Choroid plexus epithelial cell (primary cell): ENCODE results near the gene NAB2.

ENCODE experiments used
- DNase-seq: peaks from one replicate; pipeline ENCODE4 v3.0.0-alpha.2; 2010; ENCODE audit warnings: low read depth
- H3K4me3 ChIP-seq: 2 replicates; pipeline ENCODE4 v1.5.1; 2011; ENCODE audit warnings: low read depth, mild to moderate bottlenecking, control low read depth, low read length, moderate library complexity
- TF ChIP-seq, protein P1 (sequence below): conservative IDR thresholded peaks from 2 replicates; pipeline ENCODE4 v1.5.1; 2011; ENCODE audit warnings: low read depth, mild to moderate bottlenecking, control low read depth, inconsistent platforms, low read length, moderate library complexity

The NAB2 gene

DNA sequence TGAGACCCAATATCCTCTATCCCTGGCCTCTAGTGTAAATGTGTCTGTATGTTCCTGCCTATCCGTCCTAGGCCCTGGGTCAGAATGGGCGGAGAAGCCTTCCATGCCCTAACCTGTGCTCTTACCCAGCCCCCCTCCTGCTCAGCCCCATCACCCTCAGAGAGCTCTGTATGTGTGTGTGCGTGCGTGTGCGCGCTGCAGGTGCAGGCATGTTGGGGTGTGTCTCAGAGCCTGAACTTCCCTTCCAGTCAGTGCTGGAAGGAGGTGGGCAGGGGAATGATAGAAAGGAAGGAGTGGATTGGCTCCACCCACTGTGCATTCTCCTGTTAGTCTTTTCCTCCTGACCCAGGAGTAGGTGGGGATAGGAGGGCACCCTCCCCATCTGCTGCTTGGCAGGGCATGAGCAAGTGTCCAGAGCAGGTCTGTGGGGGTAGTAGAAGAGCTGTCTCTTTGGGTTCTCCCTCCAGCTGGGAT, 7.2 kb downstream of the NAB2 start:
- DNase-seq: peak; percentile 31
- no peak overlapping the region for H3K4me3 ChIP-seq
- TF ChIP-seq, protein P1, sequence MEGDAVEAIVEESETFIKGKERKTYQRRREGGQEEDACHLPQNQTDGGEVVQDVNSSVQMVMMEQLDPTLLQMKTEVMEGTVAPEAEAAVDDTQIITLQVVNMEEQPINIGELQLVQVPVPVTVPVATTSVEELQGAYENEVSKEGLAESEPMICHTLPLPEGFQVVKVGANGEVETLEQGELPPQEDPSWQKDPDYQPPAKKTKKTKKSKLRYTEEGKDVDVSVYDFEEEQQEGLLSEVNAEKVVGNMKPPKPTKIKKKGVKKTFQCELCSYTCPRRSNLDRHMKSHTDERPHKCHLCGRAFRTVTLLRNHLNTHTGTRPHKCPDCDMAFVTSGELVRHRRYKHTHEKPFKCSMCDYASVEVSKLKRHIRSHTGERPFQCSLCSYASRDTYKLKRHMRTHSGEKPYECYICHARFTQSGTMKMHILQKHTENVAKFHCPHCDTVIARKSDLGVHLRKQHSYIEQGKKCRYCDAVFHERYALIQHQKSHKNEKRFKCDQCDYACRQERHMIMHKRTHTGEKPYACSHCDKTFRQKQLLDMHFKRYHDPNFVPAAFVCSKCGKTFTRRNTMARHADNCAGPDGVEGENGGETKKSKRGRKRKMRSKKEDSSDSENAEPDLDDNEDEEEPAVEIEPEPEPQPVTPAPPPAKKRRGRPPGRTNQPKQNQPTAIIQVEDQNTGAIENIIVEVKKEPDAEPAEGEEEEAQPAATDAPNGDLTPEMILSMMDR: no peak

DNA sequence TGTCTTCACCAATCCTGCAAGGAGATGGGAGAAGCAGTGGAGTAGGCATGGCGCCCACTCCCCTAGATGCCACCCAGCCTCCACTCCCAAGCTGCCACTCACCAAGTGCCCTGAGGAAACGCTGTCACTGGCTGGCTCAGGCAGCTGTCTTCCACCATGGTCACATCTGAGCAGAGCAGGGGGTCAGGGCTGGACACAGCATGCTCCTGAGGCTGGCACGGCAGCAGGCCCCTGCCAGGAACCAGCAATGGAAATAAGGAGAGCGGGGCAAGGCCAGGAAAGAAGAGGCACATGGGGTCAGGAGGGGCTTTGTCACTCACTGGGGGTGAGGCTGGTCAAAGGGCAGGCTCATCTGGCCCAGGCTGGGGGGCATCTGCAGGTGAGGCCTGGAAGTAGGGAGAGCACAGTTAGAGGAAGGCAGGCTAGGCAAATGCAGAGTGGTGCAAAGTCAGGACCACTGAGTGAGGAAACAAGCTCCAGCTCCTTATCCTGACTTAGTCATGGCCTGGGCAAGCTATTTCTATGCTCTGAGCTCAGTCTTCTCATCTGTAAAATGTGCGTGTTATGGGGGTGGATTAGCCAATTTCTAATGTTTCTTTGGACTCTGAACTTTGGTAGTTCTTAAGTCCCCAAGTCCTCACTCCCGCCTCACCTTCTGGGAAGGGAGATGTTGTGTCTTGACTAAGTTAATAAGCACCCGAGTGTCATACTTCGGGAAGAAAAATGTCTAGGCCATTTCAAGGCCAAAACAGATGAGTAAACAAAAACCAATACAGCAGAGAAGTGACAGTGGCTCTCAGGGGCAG, 8.0 kb downstream of the NAB2 start:
- DNase-seq: no peak
- H3K4me3 ChIP-seq: no peak overlapping the region
- TF ChIP-seq, protein P1: no peak

DNA sequence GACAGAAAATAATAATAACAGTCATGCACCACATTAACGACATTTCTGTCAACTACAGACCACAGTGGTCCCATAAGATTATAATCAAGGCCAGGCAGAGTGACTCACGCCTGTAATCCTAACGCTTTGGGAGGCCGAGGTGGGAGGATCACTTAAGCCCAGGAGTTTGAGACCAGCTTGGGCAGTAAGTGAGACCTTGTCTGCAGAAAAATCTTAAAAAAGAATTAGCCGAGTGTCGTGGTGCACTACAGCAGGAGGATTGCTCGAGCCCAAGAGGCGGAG, 8.6 kb downstream of the NAB2 start:
- no peak overlapping the region for H3K4me3 ChIP-seq
- no peak for DNase-seq
- TF ChIP-seq, protein P1: no peak

DNA sequence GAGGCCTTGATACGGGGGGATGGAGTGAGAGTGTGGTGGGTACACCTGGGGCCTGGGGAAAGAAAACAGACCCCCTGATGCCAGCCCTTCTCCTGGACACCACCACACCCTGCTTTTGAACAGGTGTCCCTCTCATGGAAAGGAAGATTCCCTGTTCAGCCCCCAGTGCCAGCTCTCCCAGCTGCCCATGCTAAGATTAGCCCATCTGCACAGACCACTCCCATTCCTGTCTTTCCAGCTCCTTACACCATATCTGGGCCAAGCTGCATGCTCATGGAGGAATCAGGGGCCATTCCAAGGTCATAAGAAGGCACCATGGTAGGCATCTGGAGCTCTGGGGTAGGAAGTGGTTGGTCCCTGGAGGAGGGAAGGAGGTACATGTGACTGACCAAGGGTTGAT, 9.6 kb downstream of the NAB2 start:
- TF ChIP-seq, protein P1: no peak
- no peak for DNase-seq
- H3K4me3 ChIP-seq: no peak overlapping the region

DNA sequence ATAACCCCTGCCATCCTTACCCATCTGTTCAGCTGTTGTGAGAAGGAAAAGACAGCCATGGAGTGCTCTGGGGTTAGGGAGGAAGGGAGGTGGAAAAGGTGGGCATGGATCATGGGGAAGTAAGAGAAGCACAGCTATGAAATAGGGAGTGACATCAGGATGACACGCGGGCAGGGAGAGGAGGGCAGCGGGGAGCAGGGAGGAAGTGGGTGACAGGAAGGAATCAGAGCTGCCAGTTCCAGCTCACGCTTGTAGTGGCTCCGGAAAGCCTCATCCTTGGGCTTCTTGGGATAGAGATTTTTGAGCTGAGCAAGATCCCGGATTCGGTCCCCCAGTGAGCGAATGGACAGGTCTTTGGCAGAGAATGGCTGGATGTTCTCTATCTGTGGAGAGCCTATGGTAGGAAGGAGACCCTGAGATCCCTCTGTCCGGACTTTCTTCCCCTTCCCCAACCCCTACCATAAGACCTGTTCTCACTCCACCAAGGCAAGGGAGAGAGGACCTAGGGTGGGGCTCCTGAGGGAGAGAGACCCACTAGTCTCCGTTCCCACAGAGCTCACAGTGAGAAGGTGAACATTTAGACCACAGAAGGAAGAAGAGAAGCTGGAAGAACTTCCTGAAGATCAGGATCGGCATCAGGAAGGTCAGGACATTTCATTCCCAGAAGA, 10.3 kb downstream of the NAB2 start:
- no peak overlapping the region for H3K4me3 ChIP-seq
- DNase-seq: no peak
- TF ChIP-seq, protein P1: no peak

DNA sequence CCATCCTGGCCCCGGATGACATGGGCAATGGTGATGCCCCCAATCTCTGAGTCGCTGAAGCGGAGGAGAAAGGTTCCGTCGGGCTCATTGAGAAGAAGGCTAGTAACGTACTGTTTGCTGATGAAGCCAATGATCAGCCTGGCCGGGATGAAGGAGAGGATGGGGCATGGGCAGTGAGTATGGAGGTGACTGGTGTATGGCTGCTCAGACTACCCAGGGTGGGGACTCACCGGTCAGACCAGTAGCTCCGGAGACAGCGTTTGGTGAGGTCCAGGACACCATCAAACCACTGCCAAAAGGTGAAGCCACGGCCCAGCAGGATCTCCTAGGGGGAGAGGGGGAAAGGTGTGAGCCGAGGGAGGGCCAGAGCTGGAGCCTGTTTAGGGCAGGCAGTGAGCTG, 10.9 kb downstream of the NAB2 start:
- H3K4me3 ChIP-seq: no peak overlapping the region
- TF ChIP-seq, protein P1: no peak
- no peak for DNase-seq
